Endothelial cell of hepatic sinusoid (primary cell): Measurements from ENCODE around the gene RALGAPA2.

Source experiments
- in situ Hi-C: cut with HindIII; loops from 2 replicates; pipeline ENCODE4 v1.10.0; 2017; ENCODE audit warnings: low sequenced_read_pairs

RALGAPA2 gene

GRCh38 chr20:20446425-20447015, 265.9 kb downstream of the RALGAPA2 start:
- in situ Hi-C loops, result no loop called here

- in situ Hi-C loops, result no loop called here
These were observed 266.4 kb downstream of the RALGAPA2 start for GRCh38 chr20:20446001-20446400.

GRCh38 chr20:20443504-20443903, 268.9 kb downstream of the RALGAPA2 start:
- in situ Hi-C loops, result no loop called here

GRCh38 chr20:20442466-20442865, 270.0 kb downstream of the RALGAPA2 start:
- in situ Hi-C loops, result no loop called here

GRCh38 chr20:20440886-20441658, 271.4 kb downstream of the RALGAPA2 start:
- in situ Hi-C loops, result no loop called here

GRCh38 chr20:20440481-20440880, 272.0 kb downstream of the RALGAPA2 start:
- in situ Hi-C loops, result no loop called here

- in situ Hi-C loops, result no loop called here
These were observed 272.7 kb downstream of the RALGAPA2 start for GRCh38 chr20:20439602-20440190.

GRCh38 chr20:20437314-20437713, 275.1 kb downstream of the RALGAPA2 start:
- in situ Hi-C loops, result no loop called here

GRCh38 chr20:20436689-20437088, 275.8 kb downstream of the RALGAPA2 start:
- in situ Hi-C loops, result no loop called here

- in situ Hi-C loops, result no loop called here
These were observed 277.0 kb downstream of the RALGAPA2 start for GRCh38 chr20:20435453-20435852.

GRCh38 chr20:20432618-20433286, 279.7 kb downstream of the RALGAPA2 start:
- in situ Hi-C loops, result no loop called here

GRCh38 chr20:20430066-20430465, 282.4 kb downstream of the RALGAPA2 start:
- in situ Hi-C loops, result no loop called here

- in situ Hi-C loops, result no loop called here
These were observed 284.4 kb downstream of the RALGAPA2 start for GRCh38 chr20:20428067-20428466.

GRCh38 chr20:20427227-20427864, 285.1 kb downstream of the RALGAPA2 start:
- in situ Hi-C loops, result no loop called here

GRCh38 chr20:20426655-20426907, 285.9 kb downstream of the RALGAPA2 start:
- in situ Hi-C loops, result no loop called here

- in situ Hi-C loops, result no loop called here
These were observed 286.4 kb downstream of the RALGAPA2 start for GRCh38 chr20:20425823-20426654.

GRCh38 chr20:20423117-20423516, 289.3 kb downstream of the RALGAPA2 start:
- in situ Hi-C loops, result no loop called here

GRCh38 chr20:20417876-20418676, 294.4 kb downstream of the RALGAPA2 start:
- in situ Hi-C loops, result no loop called here

- in situ Hi-C loops, result no loop called here
These were observed 297.1 kb downstream of the RALGAPA2 start for GRCh38 chr20:20415321-20415720.
